ENCODE data around the gene ASTN2. TPM values are rescaled to one million over a fixed set of nuclear protein-coding genes. Genes with fewer than 3 reads are reported as not detected.

ASTN2 gene
- polyA plus RNA-seq, 4 donors = 3.0 to 15.2 (median 3.7) TPM

GRCh38 chr9:116639251-116639741 lies 775.6 kb downstream of the ASTN2 start:
- DNase-seq (no peak), FAIRE-seq (no peak)
- Histone ChIP-seq H3K36me3 (ENCODE audit: control insufficient read depth in 3 of 3, insufficient read depth in 2 of 3, low read depth in 1 of 3, low read length in 3 of 3) (no peaks in the 10 kb centered on the region), H3K4me3 (ENCODE audit: low read depth in 1 of 3, low read length in 3 of 3) (no peak overlapping the region), H3K4me1 (ENCODE audit: control insufficient read depth in 3 of 3, insufficient read depth in 2 of 3, low read depth in 1 of 3, low read length in 2 of 3) (no peaks in the 10 kb centered on the region), H3K27me3 (ENCODE audit: control insufficient read depth in 3 of 3, insufficient read depth in 3 of 3, low read length in 3 of 3) (no peaks in the 10 kb centered on the region), H3K9me3 (ENCODE audit: control insufficient read depth in 2 of 2, insufficient read depth in 1 of 2, low read depth in 1 of 2, low read length in 1 of 2) (no peaks in the 10 kb centered on the region), H3K27ac (ENCODE audit: low read depth in 1 of 3, low read length in 2 of 3) (no peak overlapping the region)

GRCh38 chr9:116635908-116636307 lies 778.9 kb downstream of the ASTN2 start:
- Histone ChIP-seq H3K27me3 (ENCODE audit: control insufficient read depth in 3 of 3, insufficient read depth in 3 of 3, low read length in 3 of 3) (no peaks in the 10 kb centered on the region), H3K9me3 (ENCODE audit: control insufficient read depth in 2 of 2, insufficient read depth in 1 of 2, low read depth in 1 of 2, low read length in 1 of 2) (no peaks in the 10 kb centered on the region), H3K27ac (ENCODE audit: low read depth in 1 of 3, low read length in 2 of 3) (no peak overlapping the region), H3K4me1 (ENCODE audit: control insufficient read depth in 3 of 3, insufficient read depth in 2 of 3, low read depth in 1 of 3, low read length in 2 of 3) (no peaks in the 10 kb centered on the region), H3K4me3 (ENCODE audit: low read depth in 1 of 3, low read length in 3 of 3) (no peak overlapping the region), H3K36me3 (ENCODE audit: control insufficient read depth in 3 of 3, insufficient read depth in 2 of 3, low read depth in 1 of 3, low read length in 3 of 3) (no peaks in the 10 kb centered on the region)
- no peak for FAIRE-seq
- WGBS, 3 donors = 84 to 97% (median 89%) methylated on average over 2 of the region's 2 CpGs
- DNase-seq = no peak

- H3K4me1 ChIP-seq (ENCODE audit: control insufficient read depth in 3 of 3, insufficient read depth in 2 of 3, low read depth in 1 of 3, low read length in 2 of 3) = no peaks in the 10 kb centered on the region
- no peak overlapping the region for H3K4me3 ChIP-seq (ENCODE audit: low read depth in 1 of 3, low read length in 3 of 3)
- no peak for FAIRE-seq
- H3K9me3 ChIP-seq (ENCODE audit: control insufficient read depth in 2 of 2, insufficient read depth in 1 of 2, low read depth in 1 of 2, low read length in 1 of 2) = no peaks in the 10 kb centered on the region
- no peak for DNase-seq
- 77 to 93% (median 89%) methylated on average over 6 of the region's 6 CpGs for WGBS, 3 donors
- no peaks in the 10 kb centered on the region for H3K27me3 ChIP-seq (ENCODE audit: control insufficient read depth in 3 of 3, insufficient read depth in 3 of 3, low read length in 3 of 3)
- no peak overlapping the region for H3K27ac ChIP-seq (ENCODE audit: low read depth in 1 of 3, low read length in 2 of 3)
- no peaks in the 10 kb centered on the region for H3K36me3 ChIP-seq (ENCODE audit: control insufficient read depth in 3 of 3, insufficient read depth in 2 of 3, low read depth in 1 of 3, low read length in 3 of 3)
These were observed 781.6 kb downstream of the ASTN2 start for GRCh38 chr9:116632990-116633838.

GRCh38 chr9:116629634-116630033 lies 785.2 kb downstream of the ASTN2 start:
- Histone ChIP-seq H3K4me3 (ENCODE audit: low read depth in 1 of 3, low read length in 3 of 3) (no peak overlapping the region), H3K9me3 (ENCODE audit: control insufficient read depth in 2 of 2, insufficient read depth in 1 of 2, low read depth in 1 of 2, low read length in 1 of 2) (no peaks in the 10 kb centered on the region), H3K27me3 (ENCODE audit: control insufficient read depth in 3 of 3, insufficient read depth in 3 of 3, low read length in 3 of 3) (no peaks in the 10 kb centered on the region), H3K4me1 (ENCODE audit: control insufficient read depth in 3 of 3, insufficient read depth in 2 of 3, low read depth in 1 of 3, low read length in 2 of 3) (no peaks in the 10 kb centered on the region), H3K27ac (ENCODE audit: low read depth in 1 of 3, low read length in 2 of 3) (no peak overlapping the region), H3K36me3 (ENCODE audit: control insufficient read depth in 3 of 3, insufficient read depth in 2 of 3, low read depth in 1 of 3, low read length in 3 of 3) (no peaks in the 10 kb centered on the region)
- 32 to 56% (median 47%) methylated on average over 3 of the region's 3 CpGs for WGBS, 3 donors
- DNase-seq = no peak
- no peak for FAIRE-seq

GRCh38 chr9:116628716-116629115 lies 786.1 kb downstream of the ASTN2 start:
- H3K27me3 ChIP-seq (ENCODE audit: control insufficient read depth in 3 of 3, insufficient read depth in 3 of 3, low read length in 3 of 3) = no peaks in the 10 kb centered on the region
- 64 to 83% (median 72%) methylated on average over 4 of the region's 4 CpGs for WGBS, 3 donors
- no peak overlapping the region for H3K4me3 ChIP-seq (ENCODE audit: low read depth in 1 of 3, low read length in 3 of 3)
- no peaks in the 10 kb centered on the region for H3K9me3 ChIP-seq (ENCODE audit: control insufficient read depth in 2 of 2, insufficient read depth in 1 of 2, low read depth in 1 of 2, low read length in 1 of 2)
- DNase-seq = no peak
- H3K36me3 ChIP-seq (ENCODE audit: control insufficient read depth in 3 of 3, insufficient read depth in 2 of 3, low read depth in 1 of 3, low read length in 3 of 3) = no peaks in the 10 kb centered on the region
- FAIRE-seq = no peak
- peaks cover 0 to 1% (median 0%) of the 10 kb centered on the region in 3 donors for H3K4me1 ChIP-seq (ENCODE audit: control insufficient read depth in 3 of 3, insufficient read depth in 2 of 3, low read depth in 1 of 3, low read length in 2 of 3)
- no peak overlapping the region for H3K27ac ChIP-seq (ENCODE audit: low read depth in 1 of 3, low read length in 2 of 3)

- Histone ChIP-seq H3K4me1 (ENCODE audit: control insufficient read depth in 3 of 3, insufficient read depth in 2 of 3, low read depth in 1 of 3, low read length in 2 of 3) (peaks cover 0 to 3% (median 0%) of the 10 kb centered on the region in 3 donors), H3K27ac (ENCODE audit: low read depth in 1 of 3, low read length in 2 of 3) (no peak overlapping the region), H3K36me3 (ENCODE audit: control insufficient read depth in 3 of 3, insufficient read depth in 2 of 3, low read depth in 1 of 3, low read length in 3 of 3) (no peaks in the 10 kb centered on the region), H3K4me3 (ENCODE audit: low read depth in 1 of 3, low read length in 3 of 3) (no peak overlapping the region), H3K9me3 (ENCODE audit: control insufficient read depth in 2 of 2, insufficient read depth in 1 of 2, low read depth in 1 of 2, low read length in 1 of 2) (no peaks in the 10 kb centered on the region), H3K27me3 (ENCODE audit: control insufficient read depth in 3 of 3, insufficient read depth in 3 of 3, low read length in 3 of 3) (no peaks in the 10 kb centered on the region)
- DNase-seq (no peak), FAIRE-seq (no peak)
- 92 to 96% (median 96%) methylated on average over 2 of the region's 2 CpGs for WGBS, 3 donors
These were observed 787.4 kb downstream of the ASTN2 start for GRCh38 chr9:116627433-116627832.

- no peak overlapping the region for H3K27ac ChIP-seq (ENCODE audit: low read depth in 1 of 3, low read length in 2 of 3)
- FAIRE-seq (no peak), DNase-seq (no peak)
- no peaks in the 10 kb centered on the region for H3K9me3 ChIP-seq (ENCODE audit: control insufficient read depth in 2 of 2, insufficient read depth in 1 of 2, low read depth in 1 of 2, low read length in 1 of 2)
- peaks cover 0 to 3% (median 0%) of the 10 kb centered on the region in 3 donors for H3K4me1 ChIP-seq (ENCODE audit: control insufficient read depth in 3 of 3, insufficient read depth in 2 of 3, low read depth in 1 of 3, low read length in 2 of 3)
- H3K27me3 ChIP-seq (ENCODE audit: control insufficient read depth in 3 of 3, insufficient read depth in 3 of 3, low read length in 3 of 3) = no peaks in the 10 kb centered on the region
- 84 to 98% (median 93%) methylated on average over 3 of the region's 3 CpGs for WGBS, 3 donors
- H3K4me3 ChIP-seq (ENCODE audit: low read depth in 1 of 3, low read length in 3 of 3) = no peak overlapping the region
- no peaks in the 10 kb centered on the region for H3K36me3 ChIP-seq (ENCODE audit: control insufficient read depth in 3 of 3, insufficient read depth in 2 of 3, low read depth in 1 of 3, low read length in 3 of 3)
These were observed 788.1 kb downstream of the ASTN2 start for GRCh38 chr9:116626762-116627161.

- whole genome bisulfite sequencing, 3 donors = 86 to 90% (median 87%) methylated on average over 4 of the region's 4 CpGs
- Histone ChIP-seq H3K4me3 (ENCODE audit: low read depth in 1 of 3, low read length in 3 of 3) (no peak overlapping the region), H3K9me3 (ENCODE audit: control insufficient read depth in 2 of 2, insufficient read depth in 1 of 2, low read depth in 1 of 2, low read length in 1 of 2) (no peaks in the 10 kb centered on the region), H3K27ac (ENCODE audit: low read depth in 1 of 3, low read length in 2 of 3) (no peak overlapping the region), H3K36me3 (ENCODE audit: control insufficient read depth in 3 of 3, insufficient read depth in 2 of 3, low read depth in 1 of 3, low read length in 3 of 3) (peaks cover 0 to 3% (median 0%) of the 10 kb centered on the region in 3 donors), H3K4me1 (ENCODE audit: control insufficient read depth in 3 of 3, insufficient read depth in 2 of 3, low read depth in 1 of 3, low read length in 2 of 3) (peaks cover 0 to 3% (median 0%) of the 10 kb centered on the region in 3 donors), H3K27me3 (ENCODE audit: control insufficient read depth in 3 of 3, insufficient read depth in 3 of 3, low read length in 3 of 3) (no peaks in the 10 kb centered on the region)
- no peak for DNase-seq
- no peak for FAIRE-seq
These were observed 791.1 kb downstream of the ASTN2 start for GRCh38 chr9:116623715-116624114.
